Right lobe of liver (tissue), 4 donors: ENCODE measurements around the gene SMIM9.

Experiments used
- POLR2A ChIP-seq: fragments of 450-650 bp; IDR thresholded peaks from one replicate; pipeline ENCODE4 v1.6.1; 2017; ENCODE audit warnings: antibody characterized with exemption, mild to moderate bottlenecking
- TF ChIP-seq, protein P1 (sequence below), 4 donors: fragments of 200-600 bp in 3 of 4; fragments of 450-650 bp in 1 of 4; IDR thresholded peaks; one replicate each; pipeline versions ENCODE4 v1.5.1 to v1.8.0; 2016 to 2022; ENCODE audit warnings: antibody characterized with exemption in 4 of 4, mild to moderate bottlenecking in 2 of 4
- donor health status: DM: no; HTN: no; CAD: no.
- donor health status: DM: no; HTN: no; CAD: no.
- donor health status: DM: no; HTN: yes; CAD: no.

DNA sequence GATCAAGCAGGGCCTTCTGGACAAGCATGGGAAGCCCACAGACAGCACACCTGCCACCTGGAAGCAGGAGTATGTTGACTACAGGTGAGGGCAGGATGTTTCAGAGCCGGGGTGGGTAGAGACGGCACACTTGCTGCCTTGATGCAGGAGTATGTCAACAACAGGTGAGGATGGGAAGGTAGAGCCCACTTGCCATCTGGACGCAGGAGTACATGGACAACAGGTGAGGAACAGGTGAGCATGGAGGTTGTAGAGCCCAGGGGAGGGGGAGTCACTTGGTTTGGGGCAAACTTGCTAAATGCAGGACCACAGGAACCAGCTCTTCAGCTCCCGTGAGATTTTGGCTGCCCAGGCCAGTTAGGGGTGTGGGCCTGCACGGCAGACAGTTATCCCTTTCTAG lies 59.8 kb downstream of the SMIM9 start:
- TF ChIP-seq, protein P1, sequence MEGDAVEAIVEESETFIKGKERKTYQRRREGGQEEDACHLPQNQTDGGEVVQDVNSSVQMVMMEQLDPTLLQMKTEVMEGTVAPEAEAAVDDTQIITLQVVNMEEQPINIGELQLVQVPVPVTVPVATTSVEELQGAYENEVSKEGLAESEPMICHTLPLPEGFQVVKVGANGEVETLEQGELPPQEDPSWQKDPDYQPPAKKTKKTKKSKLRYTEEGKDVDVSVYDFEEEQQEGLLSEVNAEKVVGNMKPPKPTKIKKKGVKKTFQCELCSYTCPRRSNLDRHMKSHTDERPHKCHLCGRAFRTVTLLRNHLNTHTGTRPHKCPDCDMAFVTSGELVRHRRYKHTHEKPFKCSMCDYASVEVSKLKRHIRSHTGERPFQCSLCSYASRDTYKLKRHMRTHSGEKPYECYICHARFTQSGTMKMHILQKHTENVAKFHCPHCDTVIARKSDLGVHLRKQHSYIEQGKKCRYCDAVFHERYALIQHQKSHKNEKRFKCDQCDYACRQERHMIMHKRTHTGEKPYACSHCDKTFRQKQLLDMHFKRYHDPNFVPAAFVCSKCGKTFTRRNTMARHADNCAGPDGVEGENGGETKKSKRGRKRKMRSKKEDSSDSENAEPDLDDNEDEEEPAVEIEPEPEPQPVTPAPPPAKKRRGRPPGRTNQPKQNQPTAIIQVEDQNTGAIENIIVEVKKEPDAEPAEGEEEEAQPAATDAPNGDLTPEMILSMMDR (IDR thresholded peaks at IDR 0.05) = no peak
- no peak for TF ChIP-seq POLR2A
